Heart left ventricle (tissue), 13 donors: ENCODE results near the gene CCDC197.

ENCODE experiments used
- CTCF ChIP-seq, 12 donors: fragments of 200-600 bp; sonication (generic) in 4 of 12; IDR thresholded peaks; one replicate each; pipeline versions ENCODE4 v1.5.0 to v1.8.0; 2018 to 2022; ENCODE audit warnings: antibody characterized with exemption in 12 of 12, mild to moderate bottlenecking in 5 of 12
- POLR2A ChIP-seq, 2 donors: fragments of 450-650 bp; IDR thresholded peaks; one replicate each; pipeline ENCODE4 v1.6.1; 2017; ENCODE audit warnings: antibody characterized with exemption in 2 of 2, mild to moderate bottlenecking in 2 of 2, moderate library complexity in 2 of 2
- donor health status: ischemic (EF 13 %, LVEDD 7.1; RV severe dilation, severe dysfunction).
- donor health status: DM: no; HTN: yes; CAD: no.
- donor health status: DM: no; HTN: no; CAD: no.
- donor health status: ischemic (EF 25% LVEDD 6.9; RV normal size, moderate dysfunction).
- donor health status: ischemic (EF 25% LVEDD 5.7; RV mildly dilated, moderate dysfunction).
- donor health status: ischemic (EF 35%, LVEDD 5.7; RV mildly dilated, moderate dysfunction).
- donor health status: nonischemic (EF 11% LVEDD 7.7; RV severe dilation, severe dysfunction).
- donor health status: DM: yes; HTN: yes; CAD: no.
- donor health status: PGD.
- donor health status: ischemic (EF 29% LVEDD 5.4; RV normal size, mild dysfunction).
- donor health status: nonischemic (EF 23%, LVEDD 6.1; RV moderate dilation, normal function).

GRCh38 chr14:94048691-94049624 is 51.9 kb downstream of the CCDC197 start:
- no peak for TF ChIP-seq CTCF (IDR thresholded peaks at IDR 0.05)
- TF ChIP-seq POLR2A (IDR thresholded peaks at IDR 0.05): no peak
